Endothelial cell of umbilical vein (primary cell): ENCODE results near the gene CALD1. TPM values are rescaled to one million over a fixed set of nuclear protein-coding genes. Genes with fewer than 3 reads are reported as not detected.

Experiments
- BruUV-seq: library from RNA; stranded (reverse); fragments of 400-500 nt; replicated peaks from 2 replicates; lab custom pipeline; 2021; lab: Mats Ljungman, UMichigan
- CTCF ChIA-PET: fragments of 300-600, 350-600 bp; sonication (Branson Sonifier 250); formaldehyde crosslinking; loops from one replicate; lab custom pipeline; 2021; ENCODE audit warnings: antibody characterized with exemption, inconsistent platforms; lab: Charles Lee
- POLR2A ChIA-PET: fragments of 300-600, 350-600 bp; sonication (Branson Sonifier 250); formaldehyde crosslinking; loops from one replicate; lab custom pipeline; 2021; ENCODE audit warnings: antibody characterized with exemption, inconsistent platforms; lab: Charles Lee
- DNase-seq: peaks from one replicate; pipeline ENCODE4 v3.0.0-alpha.2; 2011; ENCODE audit warnings: low read depth, low spot score
- FAIRE-seq: peaks from 2 replicates; lab custom pipeline; 2011; peaks lifted over from hg19 to GRCh38; lab: Jason Lieb, UNC
- H2AFZ ChIP-seq: 2 replicates; pipeline ENCODE4 v1.6.0; 2012; ENCODE audit warnings: low read depth, low read length, control low read depth, inconsistent platforms
- H3K27ac ChIP-seq: 2 replicates; pipeline ENCODE4 v1.5.1; 2011; ENCODE audit warnings: low read depth, mild to moderate bottlenecking, control low read depth, low read length, moderate library complexity; ENCODE audit not compliant: insufficient read depth
- H3K27me3 ChIP-seq, 2 experiments: 2 replicates each; pipeline versions ENCODE4 v1.6.0 to v1.6.1; 2011; ENCODE audit warnings: low read length in 2 of 2, mixed read lengths in 1 of 2; ENCODE audit not compliant: control insufficient read depth in 2 of 2, insufficient read depth in 2 of 2
- H3K36me3 ChIP-seq, 2 experiments: 2 replicates in 1 of 2; 3 replicates in 1 of 2; pipeline ENCODE4 v1.5.1; 2011; ENCODE audit warnings: low read length in 2 of 2, mild to moderate bottlenecking in 1 of 2, moderate library complexity in 1 of 2; ENCODE audit not compliant: control insufficient read depth in 2 of 2, insufficient read depth in 2 of 2; ENCODE audit errors: extremely low read depth in 1 of 2
- H3K4me1 ChIP-seq: 3 replicates; pipeline ENCODE4 v1.5.1; 2011; ENCODE audit warnings: mild to moderate bottlenecking, low read length; ENCODE audit not compliant: control insufficient read depth, insufficient read depth; ENCODE audit errors: extremely low read depth
- H3K4me2 ChIP-seq: 2 replicates; pipeline ENCODE4 v1.6.1; 2011; ENCODE audit warnings: low read length, control low read depth, mixed read lengths; ENCODE audit not compliant: insufficient read depth
- H3K4me3 ChIP-seq, 3 experiments: fragments of 200-600 bp in 1 of 3; sonication (generic), shearing (Covaris generic) in 1 of 3; replicated peaks in 1 of 3; 2 replicates each; pipeline ENCODE4 v1.5.1; 2011 to 2016; ENCODE audit warnings: control low read depth in 3 of 3, low read length in 3 of 3, mild to moderate bottlenecking in 2 of 3, inconsistent platforms in 1 of 3, low read depth in 1 of 3, moderate library complexity in 1 of 3; ENCODE audit not compliant: insufficient read depth in 1 of 3
- H3K79me2 ChIP-seq: 2 replicates; pipeline ENCODE4 v1.6.0; 2012; ENCODE audit warnings: low read length, inconsistent platforms; ENCODE audit not compliant: control insufficient read depth, insufficient read depth
- H3K9ac ChIP-seq: replicated peaks from 2 replicates; pipeline ENCODE3; 2011; ENCODE audit warnings: low read length, control low read depth; ENCODE audit not compliant: insufficient read depth; ENCODE audit errors: extremely low read depth
- H3K9me1 ChIP-seq: replicated peaks from 3 replicates; pipeline ENCODE4 v1.6.0; 2011; ENCODE audit warnings: mild to moderate bottlenecking, low read length; ENCODE audit not compliant: control insufficient read depth, insufficient read depth; ENCODE audit errors: extremely low read depth
- H3K9me3 ChIP-seq: replicated peaks from 2 replicates; pipeline ENCODE4 v1.5.1; 2012; ENCODE audit warnings: low read length, inconsistent platforms; ENCODE audit not compliant: control insufficient read depth, insufficient read depth
- H4K20me1 ChIP-seq: replicated peaks from 2 replicates; pipeline ENCODE3; 2011; ENCODE audit warnings: mild to moderate bottlenecking, low read length; ENCODE audit not compliant: control insufficient read depth, insufficient read depth; ENCODE audit errors: extremely low read depth
- POLR2AphosphoS5 ChIP-seq: IDR thresholded peaks from 2 replicates; pipeline ENCODE4 v1.6.1; 2012; ENCODE audit warnings: low read depth, mild to moderate bottlenecking, control low read depth, low read length, moderate library complexity; ENCODE audit not compliant: insufficient read depth
- dilution Hi-C: fragments of 300-500 bp; cut with MboI; formaldehyde crosslinking; loops from one replicate; pipeline ENCODE4 v1.15.0; 2019; ENCODE audit warnings: low sequenced_read_pairs; ENCODE audit not compliant: extremely low pct_ligation_motif_present
- intact Hi-C: fragments of 100-400 bp; cut with micrococcal nuclease; formaldehyde crosslinking; loops from one replicate; pipeline ENCODE4 v1.10.0; 2022
- polyA plus RNA-seq, 4 experiments: library from polyadenylated mRNA; depleted of rRNA in 3 of 4; stranded (reverse) in 3 of 4; unstranded in 1 of 4; fragments of >200 nt; gene quantifications; 2 replicates each; pipeline versions ENCODE4 v1.2.1 to v1.2.3, GENCODE V29; 2011 to 2012; ENCODE audit warnings: missing spikeins in 1 of 4
- total RNA-seq: library from RNA; stranded (reverse); gene quantifications from 2 replicates; pipeline ENCODE4 v1.2.3, GENCODE V29; 2021
- TF ChIP-seq, protein P1 (sequence below), 2 donors: IDR thresholded peaks; 1 replicate in 1 of 2; 2 replicates in 1 of 2; pipeline ENCODE4 v1.5.1; 2011; ENCODE audit warnings: low read length in 2 of 2, mild to moderate bottlenecking in 2 of 2, moderate library complexity in 2 of 2, control low read depth in 1 of 2, inconsistent platforms in 1 of 2, low read depth in 1 of 2; ENCODE audit not compliant: insufficient read depth in 1 of 2; ENCODE audit errors: extremely low read depth in 1 of 2

CALD1 gene
- total and polyA plus RNA-seq, 2 donors (not counting 3 experiments of a cell fraction or from before 2014, with no cell fraction given): 136 to 307 TPM

DNA sequence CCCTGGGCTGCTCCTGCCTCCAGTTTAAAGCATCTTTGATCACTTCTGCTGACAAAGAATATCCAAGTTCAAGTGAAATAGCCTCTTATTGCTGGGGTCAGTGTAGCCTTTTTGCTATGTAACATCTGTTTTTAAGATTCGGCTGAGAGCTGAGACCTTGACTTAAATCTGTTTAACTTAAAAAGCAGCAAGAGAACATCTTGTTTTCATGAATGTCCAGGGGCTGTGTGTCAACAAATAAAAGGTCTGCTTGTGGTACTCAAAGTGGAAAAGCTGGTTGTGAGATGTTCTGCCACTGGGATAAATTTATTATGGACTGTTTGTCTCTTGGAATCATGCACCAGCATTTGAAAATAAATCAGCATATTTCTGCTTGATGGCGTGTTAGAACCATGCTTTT, 73.2 kb downstream of the CALD1 start:
- intact Hi-C loops (no loop called here), dilution Hi-C loops (no loop called here)
- Histone ChIP-seq H3K27ac (no peak overlapping the region), H3K27me3 (no peaks in the 10 kb centered on the region), H3K9me1 (no peaks in the 10 kb centered on the region), H2AFZ (no peak overlapping the region), H3K4me3 (no peak overlapping the region), H4K20me1 (no peaks in the 10 kb centered on the region), H3K9me3 (no peaks in the 10 kb centered on the region), H3K4me1 (peaks cover 34% of the 10 kb centered on the region), H3K4me2 (no peak overlapping the region), H3K9ac (no peak overlapping the region), H3K36me3 (peaks cover 3 to 4% of the 10 kb centered on the region in 2 experiments), H3K79me2 (peaks cover 77% of the 10 kb centered on the region)
- DNase-seq (no peak), FAIRE-seq (no peak)
- ChIA-PET POLR2A (interaction anchor here (1.1 kb wide), 1 partner anchor 66 kb away, joined by 3 read pairs; no protein-coding TSS in a partner anchor), CTCF (no interaction called here)
- no peak for TF ChIP-seq POLR2AphosphoS5
- BruUV-seq: no TSS peak

DNA sequence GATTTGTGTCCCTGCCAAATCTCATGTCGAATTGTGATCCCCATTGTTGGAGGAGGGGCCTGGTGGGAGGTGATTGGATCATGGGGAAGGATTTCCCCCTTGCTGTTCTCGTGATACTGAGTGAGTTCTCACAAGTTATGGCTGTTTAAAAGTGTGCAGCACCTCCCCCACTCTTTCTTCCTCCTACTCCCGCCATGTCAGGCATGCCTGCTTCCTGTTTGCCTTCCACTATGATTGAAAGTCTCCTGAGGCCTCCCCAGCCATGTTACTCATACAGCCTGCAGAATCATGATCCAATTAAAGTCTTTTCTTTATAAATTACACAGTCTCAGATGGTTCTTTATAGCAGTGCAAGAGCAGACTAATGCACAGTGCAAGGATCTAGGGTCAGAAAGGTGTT, 75.4 kb downstream of the CALD1 start:
- DNase-seq: peak; percentile 70
- POLR2A ChIA-PET: no interaction called here
- Histone ChIP-seq H3K79me2 (peaks cover 76% of the 10 kb centered on the region), H3K4me1 (peaks cover 32% of the 10 kb centered on the region), H3K4me2 (peak overlapping the region; percentile 21), H3K9me3 (no peaks in the 10 kb centered on the region), H3K36me3 (peaks cover 3 to 6% of the 10 kb centered on the region in 2 experiments), H4K20me1 (no peaks in the 10 kb centered on the region), H2AFZ (no peak overlapping the region), H3K9me1 (no peaks in the 10 kb centered on the region), H3K27ac (peak overlapping the region; percentile 12), H3K4me3 (no peak overlapping the region), H3K9ac (no peak overlapping the region), H3K27me3 (no peaks in the 10 kb centered on the region)
- peak; percentile 65 for FAIRE-seq
- CTCF ChIA-PET: no interaction called here
- intact Hi-C loops: no loop called here
- no TSS peak for BruUV-seq
- TF ChIP-seq, protein P1, sequence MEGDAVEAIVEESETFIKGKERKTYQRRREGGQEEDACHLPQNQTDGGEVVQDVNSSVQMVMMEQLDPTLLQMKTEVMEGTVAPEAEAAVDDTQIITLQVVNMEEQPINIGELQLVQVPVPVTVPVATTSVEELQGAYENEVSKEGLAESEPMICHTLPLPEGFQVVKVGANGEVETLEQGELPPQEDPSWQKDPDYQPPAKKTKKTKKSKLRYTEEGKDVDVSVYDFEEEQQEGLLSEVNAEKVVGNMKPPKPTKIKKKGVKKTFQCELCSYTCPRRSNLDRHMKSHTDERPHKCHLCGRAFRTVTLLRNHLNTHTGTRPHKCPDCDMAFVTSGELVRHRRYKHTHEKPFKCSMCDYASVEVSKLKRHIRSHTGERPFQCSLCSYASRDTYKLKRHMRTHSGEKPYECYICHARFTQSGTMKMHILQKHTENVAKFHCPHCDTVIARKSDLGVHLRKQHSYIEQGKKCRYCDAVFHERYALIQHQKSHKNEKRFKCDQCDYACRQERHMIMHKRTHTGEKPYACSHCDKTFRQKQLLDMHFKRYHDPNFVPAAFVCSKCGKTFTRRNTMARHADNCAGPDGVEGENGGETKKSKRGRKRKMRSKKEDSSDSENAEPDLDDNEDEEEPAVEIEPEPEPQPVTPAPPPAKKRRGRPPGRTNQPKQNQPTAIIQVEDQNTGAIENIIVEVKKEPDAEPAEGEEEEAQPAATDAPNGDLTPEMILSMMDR (IDR thresholded peaks at IDR 0.05; ENCODE audit: extremely low read depth in 1 of 2, insufficient read depth in 1 of 2, low read depth in 1 of 2, low read length in 2 of 2): no peak
- peak; percentile 30 for TF ChIP-seq POLR2AphosphoS5
- dilution Hi-C loops: no loop called here
